Activated effector memory CD4-positive, alpha-beta T cell treated with Interleukin-2 at 50 U/mL for 16 hours (primary cell): ENCODE measurements around the gene IPO7.
"Not testable (repeated sequence)": the region's sequence is repeated elsewhere in the genome, so short reads cannot be mapped to it uniquely, and the experiment has no call there.

Experiments
- DNase-seq: peaks from one replicate; pipeline ENCODE4 v3.0.0-alpha.2; 2020

Gene IPO7

DNA sequence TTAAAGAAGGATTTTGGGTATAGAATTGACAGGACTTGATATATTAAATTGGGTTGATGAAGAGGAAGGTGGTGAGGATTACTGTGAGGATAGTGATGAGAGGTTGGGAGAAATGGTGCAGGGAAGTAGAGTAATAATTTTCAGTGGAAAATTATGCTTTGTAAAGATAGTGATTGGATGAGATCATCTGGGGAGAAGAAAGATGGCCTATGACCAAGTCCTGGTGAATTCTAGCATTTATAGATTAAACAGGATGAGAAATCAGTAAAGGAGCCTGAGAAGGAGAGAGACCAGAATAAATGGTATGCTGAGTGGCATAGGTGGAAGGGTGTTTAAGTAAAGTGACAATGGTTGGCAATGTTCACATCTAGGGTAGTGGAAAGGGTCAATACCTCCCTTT, 15.0 kb downstream of the IPO7 start:
- no peak for DNase-seq

DNA sequence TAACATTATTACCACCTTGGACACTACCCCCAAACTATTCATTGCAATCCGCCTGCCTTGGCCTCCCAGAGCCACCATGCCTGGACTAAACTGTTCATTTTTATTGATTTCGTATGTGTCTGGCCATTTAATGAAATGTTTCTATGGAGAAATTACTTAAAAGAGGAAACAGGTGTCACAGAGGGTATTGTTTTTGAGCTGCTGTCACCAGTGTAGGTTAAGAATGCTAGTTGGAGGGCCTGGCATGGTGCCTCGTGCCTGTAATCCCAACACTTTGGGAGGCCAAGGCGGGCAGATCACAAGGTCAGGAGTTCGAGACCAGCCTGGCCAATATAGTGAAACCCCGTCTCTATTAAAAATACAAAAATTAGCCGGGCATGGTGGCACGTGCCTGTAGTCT, 17.4 kb downstream of the IPO7 start:
- DNase-seq: not testable (repeated sequence)

DNA sequence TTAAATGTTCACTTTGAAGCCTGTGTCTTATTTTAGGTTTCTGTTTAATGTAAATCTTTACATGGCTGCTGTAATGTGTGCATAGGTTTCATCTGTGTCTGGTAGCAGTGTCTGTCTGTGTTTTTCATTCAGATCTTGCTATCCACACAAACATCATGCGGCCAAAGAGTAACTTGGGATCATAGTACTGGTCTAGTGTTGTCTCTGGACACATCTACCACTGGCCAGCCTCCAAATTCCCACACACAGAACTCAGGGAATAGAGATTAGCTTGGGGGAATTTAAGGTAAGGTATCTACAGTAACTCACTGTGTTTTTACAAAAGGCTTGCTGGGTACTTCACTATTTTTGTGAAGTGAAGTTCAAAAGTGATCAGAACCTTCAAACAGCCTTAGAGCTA, 44.3 kb downstream of the IPO7 start:
- no peak for DNase-seq

DNA sequence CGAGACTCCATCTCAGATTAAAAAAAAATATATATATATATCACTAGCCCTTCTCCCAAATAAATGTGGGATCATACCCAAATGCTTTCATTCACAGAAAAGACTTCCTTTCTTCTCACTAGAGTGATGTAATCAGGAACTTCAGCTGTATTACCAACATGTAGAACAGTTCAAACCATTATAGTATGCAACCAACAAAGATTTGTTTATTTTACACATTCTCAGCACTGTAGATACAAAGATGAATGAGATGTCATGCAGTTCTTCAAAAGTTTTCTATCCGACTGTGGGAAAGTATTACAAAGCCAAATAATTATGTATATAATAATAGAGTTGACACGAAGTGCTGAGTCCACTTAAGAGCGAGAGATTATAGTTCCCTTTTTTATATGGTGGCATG, 54.2 kb downstream of the IPO7 start:
- DNase-seq: no peak

DNA sequence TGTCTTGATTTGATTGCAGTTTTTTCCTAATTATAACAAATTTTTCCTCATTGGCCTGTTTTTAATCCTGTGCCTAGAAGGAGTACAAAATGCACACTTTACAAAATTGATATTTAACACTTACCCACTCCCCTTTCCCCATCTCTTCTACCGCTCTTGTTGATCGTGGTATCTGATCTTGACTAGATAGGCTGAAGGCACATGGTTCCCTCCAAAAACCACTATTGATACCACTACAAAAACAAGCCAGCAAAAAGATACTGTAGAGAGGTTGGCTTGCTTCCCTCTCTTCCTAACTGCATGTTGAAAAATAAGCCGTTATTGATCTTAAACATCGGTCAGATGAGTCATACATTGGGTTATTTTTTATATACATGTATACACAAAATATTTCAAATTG, 61.8 kb downstream of the IPO7 start:
- DNase-seq: no peak

DNA sequence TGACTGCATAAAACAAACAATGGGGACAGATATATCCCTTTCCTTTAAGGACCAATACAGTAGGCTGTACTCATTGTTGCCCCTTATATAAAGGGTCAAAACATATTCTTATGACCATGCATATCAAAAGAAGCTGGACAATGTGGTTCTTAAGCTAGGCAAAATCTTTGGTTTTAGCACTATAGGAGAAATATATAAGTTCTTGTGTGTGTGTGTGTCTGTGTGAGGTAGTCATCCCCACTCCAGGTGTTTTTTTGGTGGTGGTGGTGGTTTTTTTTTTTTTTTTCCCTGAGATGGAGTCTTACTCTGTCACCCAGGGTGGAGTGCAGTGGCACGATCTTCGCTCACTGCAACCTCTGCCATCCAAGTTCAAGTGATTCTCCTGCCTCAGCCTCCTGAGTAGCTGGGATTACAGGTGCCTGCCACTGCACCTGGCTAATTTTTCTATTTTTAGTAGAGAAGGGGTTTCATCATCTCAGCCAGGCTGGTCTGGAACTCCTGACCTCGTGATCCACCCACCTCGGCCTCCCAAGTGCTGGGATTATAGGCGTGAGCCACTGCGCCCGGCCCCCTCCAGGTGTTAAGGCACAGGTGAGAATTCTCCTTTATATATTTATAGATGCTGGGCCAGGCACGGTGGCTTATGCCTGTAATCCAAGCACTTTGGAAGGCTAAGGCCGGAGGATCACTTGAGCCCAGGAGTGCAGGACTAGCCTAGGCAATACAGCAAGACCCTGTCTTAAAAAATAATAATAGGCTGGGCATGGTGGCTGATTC, 64.3 kb downstream of the IPO7 start:
- DNase-seq: no peak

DNA sequence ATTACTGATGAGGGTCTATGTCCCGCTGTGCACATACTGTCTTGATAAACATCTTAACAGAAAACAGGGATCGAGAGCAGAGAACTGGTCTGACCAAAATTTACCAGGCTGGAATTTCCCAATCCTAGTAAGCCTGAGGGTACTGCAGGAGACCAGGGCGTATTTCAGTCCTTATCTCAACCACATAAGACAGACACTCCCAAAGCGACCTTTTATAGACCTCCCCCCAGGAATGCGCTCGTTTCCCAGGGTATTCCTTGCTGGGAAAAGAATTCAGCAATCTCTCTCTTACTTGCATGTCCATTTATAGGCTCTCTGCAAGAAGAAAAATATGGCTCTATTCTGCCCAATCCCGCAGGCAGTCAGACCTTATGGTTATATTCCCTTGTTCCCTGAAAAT, 67.6 kb downstream of the IPO7 start:
- not testable (repeated sequence) for DNase-seq

DNA sequence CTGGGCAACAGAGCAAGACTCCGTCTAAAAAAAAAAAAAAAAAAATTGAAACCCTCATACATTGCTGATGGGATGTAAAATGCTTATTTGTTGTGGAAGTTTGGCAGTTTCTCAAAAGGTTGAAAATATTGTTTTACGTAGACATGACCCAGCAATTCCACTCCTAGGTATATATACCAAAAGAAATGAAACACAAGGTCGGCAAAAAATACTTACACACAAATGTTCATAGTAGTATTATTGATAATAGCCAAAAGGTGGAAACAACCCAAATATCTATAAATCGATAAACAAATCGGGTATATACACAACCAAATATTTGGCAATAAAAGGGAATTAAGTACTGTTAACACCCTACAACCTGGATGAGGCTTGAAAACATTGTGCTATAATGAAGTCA, 71.3 kb downstream of the IPO7 start:
- DNase-seq: no peak

DNA sequence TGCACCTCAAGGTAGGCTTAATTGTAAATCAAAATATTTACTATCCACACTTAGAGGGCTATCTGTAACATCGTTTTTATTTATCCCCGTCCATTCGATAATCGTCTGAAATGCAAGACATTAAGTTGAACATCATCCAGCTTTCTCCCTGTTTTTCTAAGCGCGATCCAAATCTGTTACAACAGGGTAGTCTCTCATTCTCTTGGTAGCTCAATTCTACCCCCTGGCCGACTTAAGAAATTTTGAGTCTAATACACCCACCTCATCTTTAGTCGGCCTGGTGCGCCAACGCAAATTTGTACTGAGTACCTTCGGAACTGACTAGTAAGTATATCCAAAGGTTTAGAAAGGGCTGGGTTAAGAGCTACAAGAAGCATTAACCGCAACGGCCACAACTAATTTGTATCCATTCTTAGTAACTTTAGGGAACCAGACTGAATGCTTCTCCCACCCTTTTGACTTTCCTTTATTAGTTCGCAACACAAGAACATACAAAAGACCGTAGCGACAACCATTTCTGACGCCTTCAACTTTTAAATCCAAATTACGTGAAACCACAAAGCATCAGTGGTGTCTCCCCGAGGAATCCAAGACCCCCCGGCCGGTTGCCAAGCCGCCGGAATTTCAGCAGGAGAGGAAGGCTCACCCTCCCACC, 75.3 kb downstream of the IPO7 start:
- DNase-seq: peak; percentile 9

DNA sequence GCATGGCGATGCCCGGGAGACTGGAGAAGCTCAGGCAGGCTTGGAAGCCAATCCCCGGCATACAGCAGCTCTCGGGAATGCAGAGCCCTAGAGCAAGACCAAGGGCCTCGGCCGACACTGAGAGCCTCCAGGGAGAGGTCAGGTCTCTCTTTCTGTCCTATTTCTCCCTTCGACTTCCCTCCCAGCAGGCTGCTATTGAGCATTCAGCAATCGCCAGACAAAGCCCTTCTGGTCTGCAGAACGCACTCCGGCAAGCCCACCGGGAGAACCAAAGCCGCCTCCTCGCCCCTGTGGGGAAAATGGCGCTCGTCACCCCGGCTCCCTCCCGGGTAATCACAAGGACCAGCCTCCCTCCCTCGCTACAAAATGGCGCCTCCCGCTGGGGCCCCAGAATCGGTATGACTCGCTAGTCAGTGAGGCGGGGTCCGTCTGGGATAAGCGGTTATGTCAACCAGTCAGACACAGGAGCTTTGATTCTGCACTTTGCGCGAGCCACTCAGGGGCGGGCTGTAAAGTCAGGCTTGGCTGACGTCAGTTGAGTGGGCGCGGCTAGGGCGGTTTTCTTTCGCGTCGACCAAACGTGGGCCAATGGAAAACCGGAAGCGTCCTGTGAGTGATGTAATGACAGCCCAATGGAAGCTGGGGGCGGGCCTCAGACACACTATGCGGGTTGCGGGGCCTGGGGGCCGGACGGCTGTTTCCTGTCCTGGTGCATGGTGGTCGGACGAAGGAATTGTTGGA, 76.0 kb downstream of the IPO7 start, which contains the start of gene ZNF143:
TSS of gene ZNF143 (plus strand) at position 691 of the 741 bp plus-strand sequence. CDS start 10,297 bp downstream, outside the sequence.
- peak; percentile 100 for DNase-seq

DNA sequence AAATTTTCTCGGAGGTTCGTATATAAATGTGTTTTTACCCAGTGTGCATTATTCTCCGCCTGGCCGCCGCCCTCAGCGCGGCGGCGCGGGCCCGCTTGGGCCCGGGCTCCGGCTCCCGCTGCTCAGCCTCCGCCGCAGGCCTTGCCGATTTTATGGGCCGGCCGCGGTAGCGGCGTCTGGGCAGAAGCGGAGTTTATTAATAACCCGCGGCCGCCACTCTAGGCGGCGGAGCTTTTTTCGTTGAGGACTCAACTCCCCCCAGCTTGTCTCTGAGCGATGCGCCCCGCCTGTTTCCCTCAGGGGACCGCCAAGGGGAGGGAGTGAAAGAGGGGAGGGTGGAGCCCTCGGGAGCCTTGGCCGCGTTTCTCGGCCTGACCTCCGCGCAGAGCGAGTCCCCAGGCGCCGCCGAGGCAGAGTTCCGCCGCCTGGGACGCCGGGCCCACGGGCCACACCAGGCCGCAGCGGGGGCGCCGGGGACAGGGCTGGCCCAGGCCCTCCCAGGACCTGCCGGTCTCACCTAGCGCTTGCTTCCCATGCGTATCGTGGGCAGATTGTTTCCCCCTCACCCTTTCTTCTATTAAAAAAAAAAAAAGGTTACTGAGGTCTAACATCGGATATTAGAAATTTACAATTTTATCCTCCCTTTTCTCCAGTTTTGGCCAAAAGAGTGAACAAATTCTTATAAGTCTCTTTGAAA, 76.8 kb downstream of the IPO7 start:
- peak; percentile 72 for DNase-seq

DNA sequence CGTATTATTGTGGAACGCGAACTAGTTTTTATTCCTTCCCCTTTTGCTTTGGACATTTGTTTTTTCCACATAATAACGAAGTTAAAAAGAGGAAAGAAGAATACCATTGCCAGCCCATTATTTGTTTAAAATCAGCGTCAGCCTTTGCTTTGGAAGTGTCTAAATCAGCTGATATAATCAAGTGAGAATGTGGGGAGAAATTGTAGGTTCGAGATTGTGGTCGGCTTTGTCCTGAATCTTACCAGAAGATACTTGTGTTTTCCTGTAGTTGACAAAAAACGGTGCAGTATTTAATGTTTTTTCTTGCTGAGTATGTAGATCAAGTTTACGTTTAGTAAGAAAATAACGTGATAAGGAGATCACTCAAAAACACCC, 77.3 kb downstream of the IPO7 start:
- DNase-seq: no peak

DNA sequence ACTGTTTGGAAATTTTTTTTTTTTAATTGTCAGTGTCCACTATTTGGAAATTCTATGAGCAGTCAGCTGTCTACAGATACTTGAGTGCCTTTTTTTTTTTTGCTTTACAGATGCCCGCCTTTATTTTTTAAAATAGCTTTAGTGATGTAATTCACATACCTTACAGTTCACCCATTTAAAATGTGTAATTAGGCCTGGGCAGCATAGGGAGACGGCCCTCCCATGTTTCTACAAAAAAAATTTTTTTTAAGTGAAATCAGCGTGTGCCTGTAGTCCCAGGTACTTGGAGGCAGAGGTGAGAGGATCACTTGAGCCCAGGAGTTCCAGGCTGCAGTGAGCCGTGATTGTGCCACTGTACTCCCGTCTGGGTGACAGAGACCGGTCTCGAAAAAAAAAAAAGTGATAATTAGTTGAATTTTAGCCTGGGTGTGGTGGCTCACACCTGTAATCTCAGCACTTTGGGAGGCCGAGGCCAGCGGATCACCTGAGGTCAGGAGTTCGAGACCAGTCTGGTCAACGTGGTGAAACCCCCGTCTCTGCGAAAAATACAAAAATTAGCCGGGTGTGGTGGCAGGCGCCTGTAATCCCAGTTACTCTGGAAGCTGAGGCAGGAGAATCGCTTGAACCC, 77.8 kb downstream of the IPO7 start:
- no peak for DNase-seq

DNA sequence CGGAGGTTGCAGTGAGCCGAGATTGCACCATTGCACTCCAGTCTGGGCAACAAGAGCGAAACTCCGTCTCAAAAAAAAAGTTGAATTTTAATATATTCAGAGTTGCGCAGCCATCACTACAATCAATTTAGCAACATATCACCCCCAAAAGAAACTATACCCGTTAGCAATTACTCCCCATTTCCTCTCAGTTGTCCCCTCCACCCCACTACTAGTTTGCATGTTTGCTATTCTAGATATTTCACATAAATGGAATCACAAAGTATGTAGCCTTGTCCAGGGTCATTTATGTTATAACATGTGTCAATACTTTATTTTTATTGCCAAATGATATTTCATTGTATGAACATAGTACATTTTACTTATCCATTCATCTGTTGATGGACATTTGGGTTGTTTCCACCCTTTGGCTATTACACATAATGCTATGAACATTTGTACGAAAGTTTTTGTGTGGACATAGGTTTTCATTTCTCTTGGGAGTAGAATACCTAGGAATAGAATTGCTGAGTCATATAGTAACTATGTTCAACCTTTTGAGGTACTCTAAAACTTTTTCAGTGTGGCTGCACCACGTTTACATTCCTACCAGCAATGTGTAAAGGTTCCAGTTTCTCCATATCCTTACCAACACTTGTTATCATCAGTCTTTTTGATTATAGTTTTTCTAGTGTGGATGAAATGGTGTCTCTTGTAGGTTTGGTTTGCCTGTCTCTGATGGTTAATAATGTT, 78.5 kb downstream of the IPO7 start:
- no peak for DNase-seq

DNA sequence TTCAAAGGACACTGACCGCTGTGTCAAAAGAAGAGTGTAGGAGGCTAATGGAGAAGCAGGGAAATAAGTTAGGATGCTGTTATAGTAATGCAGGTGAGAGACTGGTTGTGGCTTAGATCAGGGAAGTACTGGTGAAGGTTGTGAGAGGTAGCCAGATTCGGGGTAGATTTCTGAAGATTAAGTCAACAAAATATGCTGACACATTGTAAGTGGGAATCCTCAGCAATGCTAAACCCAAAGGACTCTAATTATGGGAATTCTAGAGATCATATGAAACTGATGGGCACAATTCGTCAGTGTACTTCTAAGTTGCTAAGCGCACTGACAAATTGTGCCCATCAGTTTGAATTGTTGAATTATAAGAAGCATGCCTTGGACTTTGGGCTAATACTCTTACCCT, 86.3 kb downstream of the IPO7 start:
- DNase-seq: no peak

DNA sequence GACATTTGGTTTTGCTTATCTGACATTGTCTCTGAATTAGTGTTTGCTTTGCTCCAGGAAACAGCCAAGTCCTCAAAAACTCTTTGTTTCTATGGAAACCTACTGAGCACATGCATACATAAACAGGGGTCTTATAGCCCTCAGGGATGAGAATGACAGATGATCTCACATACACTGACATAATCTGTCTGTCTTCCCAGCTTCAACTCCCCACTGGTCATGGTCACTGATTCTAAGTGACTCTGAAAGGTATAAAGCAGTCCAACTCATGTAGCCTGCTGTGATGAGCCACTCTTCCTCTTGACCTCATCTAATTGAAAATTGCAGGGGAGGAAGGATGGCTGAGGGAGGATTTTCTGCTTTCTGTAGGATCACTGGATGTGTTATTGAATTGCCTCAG, 89.0 kb downstream of the IPO7 start:
- no peak for DNase-seq

DNA sequence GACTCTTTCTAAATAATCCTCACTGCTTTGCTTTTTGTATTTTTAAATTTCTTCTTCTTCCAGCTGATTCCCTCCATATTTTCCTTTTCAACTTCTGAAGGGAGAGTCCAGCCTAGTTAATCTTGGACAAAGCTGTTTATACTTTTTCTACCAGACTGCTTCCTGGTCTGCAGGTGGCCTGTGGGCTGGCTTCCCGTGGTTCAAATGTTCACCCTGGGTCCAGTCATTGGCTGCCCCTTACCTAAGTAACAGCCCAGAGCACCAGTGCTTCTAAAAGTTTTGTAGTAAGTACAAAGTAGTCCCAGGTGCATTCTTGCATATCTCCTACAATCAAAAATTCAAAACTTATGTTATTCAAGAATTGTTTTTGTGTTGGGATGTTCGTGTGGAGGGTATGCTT, 95.4 kb downstream of the IPO7 start:
- DNase-seq: no peak

DNA sequence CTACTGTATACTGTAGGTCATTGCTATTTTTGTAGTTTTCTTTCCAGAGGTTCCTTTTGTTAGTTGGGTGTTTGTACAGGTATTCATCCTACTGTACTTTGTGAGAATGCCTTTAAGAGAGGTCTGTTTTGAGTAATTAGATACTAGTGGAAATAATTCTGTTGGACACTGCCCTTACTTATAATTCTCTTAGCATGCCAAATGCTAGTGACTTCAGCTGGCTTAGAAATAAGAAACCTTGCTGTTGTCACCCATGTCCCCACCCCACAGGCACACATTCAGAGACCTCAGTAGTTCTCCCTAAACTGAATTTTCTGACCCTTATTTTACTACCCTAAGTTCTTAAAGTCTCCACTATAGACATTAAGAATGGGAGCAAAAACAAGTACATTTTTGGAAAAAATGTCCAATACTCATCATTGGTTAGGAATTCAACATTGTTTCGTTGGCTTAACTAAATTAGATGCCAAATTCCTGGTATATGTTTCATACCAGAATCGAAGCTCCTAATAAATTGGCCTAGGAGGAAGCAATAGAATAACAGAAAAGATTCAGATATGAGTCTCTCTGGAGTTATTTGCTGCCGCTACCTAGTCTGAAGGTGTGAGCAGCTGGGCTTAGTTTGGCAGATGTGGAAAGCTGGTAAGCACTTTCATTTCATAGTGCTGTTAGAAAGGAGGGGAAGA, 104.8 kb downstream of the IPO7 start:
- DNase-seq: no peak

DNA sequence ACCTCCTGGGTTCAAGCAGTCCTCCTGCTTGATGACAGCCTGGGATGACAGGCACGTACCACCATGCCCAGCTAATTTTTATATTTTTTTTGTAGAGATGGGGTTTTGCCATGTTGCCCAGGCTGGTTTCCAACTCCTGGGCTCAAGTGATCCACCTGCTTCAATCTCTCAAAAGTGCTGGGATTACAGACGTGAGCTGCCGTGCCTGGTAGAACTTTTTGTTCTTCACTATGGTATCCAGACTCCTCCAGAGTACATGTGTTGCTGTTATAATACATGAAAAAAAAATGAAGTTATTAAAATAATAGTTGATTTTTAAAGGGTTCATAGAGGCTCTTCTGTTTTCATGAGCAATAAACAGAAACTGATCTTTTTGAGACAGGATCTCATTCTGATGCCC, 105.9 kb downstream of the IPO7 start:
- no peak for DNase-seq

DNA sequence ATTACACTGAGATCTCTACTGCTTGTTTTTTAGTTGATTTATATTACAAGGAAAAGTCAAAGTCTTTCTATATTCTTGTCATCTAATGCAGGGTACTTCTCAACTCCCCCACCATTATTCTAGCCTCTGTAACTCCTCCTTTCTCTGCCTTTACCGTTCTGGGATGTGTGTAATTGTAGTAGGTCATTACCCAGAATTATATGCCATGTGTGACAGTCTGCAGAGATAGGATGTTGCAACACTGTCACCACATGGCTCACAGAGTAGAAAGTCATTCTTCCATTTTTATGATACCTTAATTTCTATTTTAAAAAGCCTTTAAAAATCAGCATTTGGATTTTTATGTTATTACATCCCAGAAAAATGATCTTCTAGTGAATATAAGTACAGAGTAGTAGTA, 109.0 kb downstream of the IPO7 start:
- no peak for DNase-seq

DNA sequence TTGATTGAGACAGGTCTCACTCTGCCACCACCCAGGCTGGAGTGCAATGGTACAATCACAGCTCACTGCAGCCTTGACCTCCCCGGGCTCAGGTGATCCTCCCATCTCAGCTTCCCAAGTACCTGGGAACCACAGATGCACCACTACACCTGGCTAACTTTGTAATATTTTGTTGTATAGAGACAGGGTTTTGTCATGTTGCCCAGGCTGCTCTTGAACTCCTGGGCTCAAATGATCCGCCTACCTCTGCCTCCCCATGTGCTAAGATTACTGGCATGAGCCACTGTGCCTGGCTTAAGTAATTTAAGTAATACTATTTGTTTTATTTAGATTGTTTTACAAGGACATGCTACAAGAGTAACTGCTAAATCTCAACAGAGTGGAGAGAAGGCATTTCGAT, 109.9 kb downstream of the IPO7 start:
- DNase-seq: no peak
